Osteoblast (primary cell): Measurements from ENCODE around the gene SLC6A17. TPM values are rescaled to one million over a fixed set of nuclear protein-coding genes. Genes with fewer than 3 reads are reported as not detected.

Source experiments
- DNase-seq: peaks from one replicate; pipeline ENCODE4 v3.0.0; 2011; ENCODE audit warnings: low spot score, mixed read lengths; ENCODE audit not compliant: insufficient read length; ENCODE audit errors: missing footprints
- H2AFZ ChIP-seq: 2 replicates; pipeline ENCODE4 v1.6.0; 2011; ENCODE audit warnings: mild to moderate bottlenecking, low read length
- H3K27ac ChIP-seq: 2 replicates; pipeline ENCODE4 v1.5.1; 2011; ENCODE audit warnings: mild to moderate bottlenecking, low read depth, low read length, moderate library complexity
- H3K27me3 ChIP-seq: 2 replicates; pipeline ENCODE4 v1.6.0; 2012; ENCODE audit warnings: mild to moderate bottlenecking, control low read depth, inconsistent platforms, low read length, moderate library complexity; ENCODE audit not compliant: insufficient read depth
- H3K36me3 ChIP-seq: 2 replicates; pipeline ENCODE4 v1.5.1; 2011; ENCODE audit warnings: mild to moderate bottlenecking, low read length, control low read depth, moderate library complexity; ENCODE audit not compliant: insufficient read depth
- H3K4me1 ChIP-seq: 2 replicates; pipeline ENCODE4 v1.5.1; 2011; ENCODE audit warnings: mild to moderate bottlenecking, low read length, control low read depth, moderate library complexity; ENCODE audit not compliant: insufficient read depth
- H3K4me2 ChIP-seq: 2 replicates; pipeline ENCODE4 v1.6.0; 2011; ENCODE audit warnings: mild to moderate bottlenecking, low read length; ENCODE audit not compliant: insufficient read depth
- H3K4me3 ChIP-seq: fragments of 200-600 bp; sonication (generic); 3 replicates; pipeline ENCODE4 v1.5.1; 2012; ENCODE audit warnings: mild to moderate bottlenecking, low read length, inconsistent platforms; ENCODE audit not compliant: insufficient read depth
- H3K79me2 ChIP-seq: 2 replicates; pipeline ENCODE4 v1.6.0; 2012; ENCODE audit warnings: mild to moderate bottlenecking, low read length, control low read depth, inconsistent platforms; ENCODE audit not compliant: insufficient read depth
- H3K9me3 ChIP-seq: 2 replicates; pipeline ENCODE4 v1.5.1; 2011; ENCODE audit warnings: low read depth, low read length, control low read depth
- H4K20me1 ChIP-seq: 2 replicates; pipeline ENCODE4 v1.6.0; 2012; ENCODE audit warnings: mild to moderate bottlenecking, low read length, control low read depth; ENCODE audit not compliant: insufficient read depth
- total RNA-seq: library from RNA; depleted of rRNA; stranded (reverse); fragments of >200 nt; gene quantifications from 2 replicates; pipeline ENCODE4 v1.2.3, GENCODE V29; 2012
- TF ChIP-seq, protein P1 (sequence below): IDR thresholded peaks from 2 replicates; pipeline ENCODE4 v1.5.1; 2011; ENCODE audit warnings: mild to moderate bottlenecking, low read depth, low read length, moderate library complexity; ENCODE audit errors: extremely low read depth

The SLC6A17 gene
- total RNA-seq, 1 donor, result under 0.01 TPM

GRCh38 chr1:110211496-110212168, 61.3 kb downstream of the SLC6A17 start:
- peaks cover 4% of the 10 kb centered on the region for H3K4me1 ChIP-seq
- peak overlapping the region; percentile 62 for H2AFZ ChIP-seq
- peak overlapping the region; percentile 69 for H3K4me3 ChIP-seq
- no peak overlapping the region for H3K27ac ChIP-seq
- H3K36me3 ChIP-seq, result no peaks in the 10 kb centered on the region
- no peaks in the 10 kb centered on the region for H3K79me2 ChIP-seq
- peaks cover 8% of the 10 kb centered on the region for H3K27me3 ChIP-seq
- no peaks in the 10 kb centered on the region for H3K9me3 ChIP-seq
- DNase-seq, result peak; percentile 54
- TF ChIP-seq, protein P1, sequence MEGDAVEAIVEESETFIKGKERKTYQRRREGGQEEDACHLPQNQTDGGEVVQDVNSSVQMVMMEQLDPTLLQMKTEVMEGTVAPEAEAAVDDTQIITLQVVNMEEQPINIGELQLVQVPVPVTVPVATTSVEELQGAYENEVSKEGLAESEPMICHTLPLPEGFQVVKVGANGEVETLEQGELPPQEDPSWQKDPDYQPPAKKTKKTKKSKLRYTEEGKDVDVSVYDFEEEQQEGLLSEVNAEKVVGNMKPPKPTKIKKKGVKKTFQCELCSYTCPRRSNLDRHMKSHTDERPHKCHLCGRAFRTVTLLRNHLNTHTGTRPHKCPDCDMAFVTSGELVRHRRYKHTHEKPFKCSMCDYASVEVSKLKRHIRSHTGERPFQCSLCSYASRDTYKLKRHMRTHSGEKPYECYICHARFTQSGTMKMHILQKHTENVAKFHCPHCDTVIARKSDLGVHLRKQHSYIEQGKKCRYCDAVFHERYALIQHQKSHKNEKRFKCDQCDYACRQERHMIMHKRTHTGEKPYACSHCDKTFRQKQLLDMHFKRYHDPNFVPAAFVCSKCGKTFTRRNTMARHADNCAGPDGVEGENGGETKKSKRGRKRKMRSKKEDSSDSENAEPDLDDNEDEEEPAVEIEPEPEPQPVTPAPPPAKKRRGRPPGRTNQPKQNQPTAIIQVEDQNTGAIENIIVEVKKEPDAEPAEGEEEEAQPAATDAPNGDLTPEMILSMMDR, result no peak
- H4K20me1 ChIP-seq, result no peaks in the 10 kb centered on the region
- peak overlapping the region; percentile 82 for H3K4me2 ChIP-seq

GRCh38 chr1:110212169-110213142, 62.2 kb downstream of the SLC6A17 start:
- H3K4me3 ChIP-seq, result peak overlapping the region; percentile 33

DNA sequence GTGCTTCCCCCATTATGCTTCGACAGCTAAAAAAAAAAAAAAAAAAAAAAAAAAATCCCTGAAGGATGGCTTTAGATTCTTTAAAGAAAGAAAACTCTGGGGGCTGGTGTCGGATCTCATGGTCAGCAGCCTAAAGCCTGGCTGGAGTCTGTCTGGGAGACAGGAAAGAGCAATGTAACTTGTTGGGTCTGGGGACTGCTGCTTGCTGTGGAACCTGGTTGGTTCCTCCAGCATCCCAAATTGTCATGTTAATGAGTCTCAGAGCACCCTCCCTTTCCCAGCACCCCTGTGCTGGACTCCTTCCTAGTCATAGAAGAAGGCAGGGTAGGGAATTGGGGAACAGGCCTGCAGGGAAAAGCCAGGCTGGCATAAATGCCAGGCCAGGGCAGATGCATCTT, 62.8 kb downstream of the SLC6A17 start:
- Histone ChIP-seq H3K79me2 (no peaks in the 10 kb centered on the region), H3K4me1 (peaks cover 4% of the 10 kb centered on the region), H3K9me3 (no peaks in the 10 kb centered on the region), H2AFZ (no peak overlapping the region), H3K27me3 (peaks cover 8% of the 10 kb centered on the region), H3K36me3 (no peaks in the 10 kb centered on the region), H4K20me1 (no peaks in the 10 kb centered on the region), H3K4me3 (no peak overlapping the region), H3K27ac (no peak overlapping the region), H3K4me2 (no peak overlapping the region)
- no peak for DNase-seq
- TF ChIP-seq, protein P1, result no peak

More at GRCh38 chr1:110212169-110213142, 62.2 kb downstream of the SLC6A17 start:
- Histone ChIP-seq H3K79me2 (no peaks in the 10 kb centered on the region), H2AFZ (no peak overlapping the region), H3K4me2 (peak overlapping the region; percentile 38), H3K27ac (no peak overlapping the region), H3K27me3 (peaks cover 8% of the 10 kb centered on the region), H3K9me3 (no peaks in the 10 kb centered on the region), H4K20me1 (no peaks in the 10 kb centered on the region), H3K4me1 (peaks cover 4% of the 10 kb centered on the region), H3K36me3 (no peaks in the 10 kb centered on the region)
- DNase-seq, result peak; percentile 90
- TF ChIP-seq, protein P1, result no peak
